ENCODE measurements around the gene IL12RB2. TPM values are rescaled to one million over a fixed set of nuclear protein-coding genes. Genes with fewer than 3 reads are reported as not detected.

The IL12RB2 gene
- total RNA-seq, 1 donor from 2014 or later, result 7.3 TPM

GRCh38 chr1:67308136-67308535 lies 463 bp downstream of the IL12RB2 start:
- DNase-seq (ENCODE audit: low spot score in 2 of 2) (no peak), FAIRE-seq (no peak)

DNA sequence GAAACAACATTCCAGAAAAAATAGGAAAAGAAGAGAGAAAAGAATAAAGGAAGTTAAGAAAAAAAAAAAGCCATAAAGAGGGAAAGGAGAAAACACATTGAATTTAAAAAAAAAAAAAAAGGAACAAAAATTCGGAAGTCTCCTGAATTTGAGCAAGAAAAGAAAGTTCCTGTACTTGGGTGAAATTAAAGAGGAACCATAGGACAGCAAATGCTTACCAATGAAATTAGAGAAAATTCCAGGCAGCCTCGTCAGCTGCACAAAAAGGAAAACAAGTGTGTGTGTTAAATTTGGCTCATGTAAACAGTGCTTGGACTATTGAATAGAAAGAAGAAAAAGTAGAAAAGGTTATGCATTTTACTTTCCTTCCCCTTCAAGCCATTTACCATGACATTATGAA lies 4.9 kb downstream of the IL12RB2 start:
- FAIRE-seq, result no peak
- no peak for DNase-seq (ENCODE audit: low spot score in 2 of 2)

DNA sequence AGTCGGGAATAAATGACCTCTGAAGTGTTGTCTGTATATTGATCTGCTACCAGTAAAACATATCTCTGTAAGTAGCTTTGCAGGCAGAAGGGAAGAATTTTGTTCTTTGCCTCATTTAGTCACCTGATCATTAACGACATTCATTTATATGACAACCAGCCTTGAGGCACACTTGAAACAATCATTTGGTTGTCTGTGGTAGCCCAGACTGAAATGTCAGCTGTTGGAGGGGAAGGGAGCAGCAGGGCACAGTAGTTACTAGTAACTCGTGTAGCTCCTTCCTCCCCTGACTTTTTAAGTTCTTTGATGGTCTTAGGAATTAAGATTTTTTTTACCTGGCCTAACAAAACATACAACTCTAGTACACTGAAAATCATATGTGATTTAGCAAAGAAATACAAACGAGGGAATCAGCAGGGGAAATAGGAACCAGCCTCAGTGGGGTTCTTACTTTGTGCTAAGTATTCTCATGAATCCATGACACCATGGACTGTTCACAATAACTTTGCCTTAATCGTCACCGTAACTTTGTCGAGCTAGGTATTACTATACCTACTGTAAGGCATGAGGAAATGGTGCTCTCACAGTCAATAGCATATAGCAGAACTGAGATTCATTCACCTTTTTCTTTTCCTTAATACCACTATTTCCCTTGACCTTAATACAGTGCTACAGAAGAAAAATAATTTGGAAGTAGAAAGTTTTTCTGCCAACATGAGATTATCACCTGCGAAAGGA lies 6.4 kb downstream of the IL12RB2 start:
- no peak for FAIRE-seq

DNA sequence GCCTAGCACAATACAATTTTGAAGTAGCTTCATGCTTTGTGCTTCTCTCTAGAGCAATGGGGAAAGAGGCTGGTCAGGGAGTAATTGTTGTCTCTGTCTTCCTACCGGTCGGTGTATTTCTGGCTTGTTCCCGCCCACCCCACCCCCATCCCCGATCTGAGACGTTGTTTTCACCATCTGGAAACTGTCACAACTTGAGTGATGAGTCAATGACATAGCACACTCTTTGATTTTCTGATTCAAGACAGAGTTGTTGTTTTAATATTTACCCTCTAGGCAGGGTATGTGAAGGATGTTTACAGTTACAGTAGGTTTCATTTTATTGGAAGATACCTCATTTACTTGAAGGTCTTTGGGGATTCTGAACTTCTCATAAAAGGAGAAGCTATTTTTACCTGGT lies 7.0 kb downstream of the IL12RB2 start:
- FAIRE-seq (no peak), DNase-seq (ENCODE audit: low spot score in 2 of 2) (no peak)

More for the DNA sequence above, 6.4 kb downstream of the IL12RB2 start:
- no peak for DNase-seq (ENCODE audit: low spot score in 2 of 2)

- FAIRE-seq (no peak), DNase-seq (ENCODE audit: low spot score in 2 of 2) (no peak)
Measured at GRCh38 chr1:67316180-67316902, 8.7 kb downstream of the IL12RB2 start.

GRCh38 chr1:67316918-67317317 lies 9.2 kb downstream of the IL12RB2 start:
- DNase-seq (ENCODE audit: low spot score in 2 of 2) (no peak), FAIRE-seq (no peak)

- DNase-seq (ENCODE audit: low spot score in 2 of 2) (no peak), FAIRE-seq (no peak)
Measured at GRCh38 chr1:67317803-67318202, 10.1 kb downstream of the IL12RB2 start.

GRCh38 chr1:67322442-67322841 lies 14.8 kb downstream of the IL12RB2 start:
- FAIRE-seq (no peak), DNase-seq (ENCODE audit: low spot score in 2 of 2) (no peak)

- DNase-seq (ENCODE audit: low spot score in 2 of 2) (no peak), FAIRE-seq (no peak)
Measured at GRCh38 chr1:67323087-67323486, 15.4 kb downstream of the IL12RB2 start.

- DNase-seq (ENCODE audit: low spot score in 2 of 2) (no peak), FAIRE-seq (no peak)
Measured at GRCh38 chr1:67324068-67324467, 16.4 kb downstream of the IL12RB2 start.

DNA sequence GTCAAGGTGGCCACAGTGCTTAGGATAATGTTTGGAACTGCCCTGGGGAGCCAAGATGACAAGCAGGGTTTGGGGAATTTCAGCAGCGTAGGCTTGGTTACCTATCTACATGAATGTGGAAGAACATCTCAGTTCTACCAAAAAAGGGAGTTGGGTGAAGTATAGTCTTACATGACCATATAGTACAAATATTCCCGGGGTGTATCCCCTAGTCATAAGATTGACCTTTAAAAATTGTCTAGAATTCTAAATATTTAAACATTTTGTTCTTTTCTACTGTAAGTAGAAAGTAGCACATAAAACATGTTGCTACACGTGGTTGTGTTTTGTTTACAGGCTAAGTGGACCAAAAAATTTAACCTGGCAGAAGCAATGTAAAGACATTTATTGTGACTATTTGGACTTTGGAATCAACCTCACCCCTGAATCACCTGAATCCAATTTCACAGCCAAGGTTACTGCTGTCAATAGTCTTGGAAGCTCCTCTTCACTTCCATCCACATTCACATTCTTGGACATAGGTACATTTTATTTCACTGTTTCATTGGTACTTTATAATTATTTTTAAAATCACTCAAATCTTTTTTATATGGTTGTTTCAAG lies 20.3 kb downstream of the IL12RB2 start:
- FAIRE-seq (no peak), DNase-seq (ENCODE audit: low spot score in 2 of 2) (no peak)

DNA sequence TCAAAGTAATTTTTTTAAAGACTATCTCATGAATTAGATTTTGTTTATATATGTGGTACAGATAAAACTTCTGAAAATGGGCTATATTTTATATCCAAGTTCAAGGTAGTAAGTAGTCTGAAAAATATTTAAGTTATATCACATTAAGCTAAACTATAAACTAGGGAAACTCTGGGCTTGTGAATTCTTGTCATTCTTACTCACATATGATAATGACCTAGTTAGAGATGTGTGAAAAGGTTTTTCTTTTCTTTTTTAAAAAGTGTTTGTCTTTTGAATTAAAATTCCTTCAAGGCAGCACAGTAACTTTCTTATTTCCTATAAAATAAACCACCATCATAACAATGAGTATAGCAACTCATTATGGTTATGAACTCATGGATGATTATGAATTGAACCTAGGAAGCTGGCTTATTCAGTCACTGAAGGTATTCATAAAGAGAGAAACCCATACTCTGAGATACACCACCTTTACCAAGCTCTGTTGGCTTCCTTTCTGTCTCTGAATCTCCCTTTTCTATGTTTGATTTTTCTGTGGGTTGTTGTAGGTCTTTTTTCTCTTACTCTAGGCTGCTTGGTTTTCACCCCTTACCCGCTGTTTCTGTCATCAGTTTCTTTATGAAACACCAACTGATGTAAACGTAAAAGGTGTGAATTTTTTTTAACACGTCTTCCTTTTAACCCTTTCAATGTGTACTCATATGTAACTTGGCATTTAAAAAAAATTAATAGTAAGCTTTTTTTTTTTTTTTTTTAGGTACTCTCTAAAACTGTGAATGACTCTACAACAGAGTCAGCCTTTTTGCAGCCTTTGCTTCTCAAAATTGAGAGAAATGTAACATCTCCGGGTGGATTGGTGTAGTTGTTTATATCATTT lies 25.2 kb downstream of the IL12RB2 start:
- no peak for DNase-seq (ENCODE audit: low spot score in 2 of 2)
- FAIRE-seq, result no peak

GRCh38 chr1:67333603-67334002 lies 25.9 kb downstream of the IL12RB2 start:
- FAIRE-seq (no peak), DNase-seq (ENCODE audit: low spot score in 2 of 2) (no peak)

DNA sequence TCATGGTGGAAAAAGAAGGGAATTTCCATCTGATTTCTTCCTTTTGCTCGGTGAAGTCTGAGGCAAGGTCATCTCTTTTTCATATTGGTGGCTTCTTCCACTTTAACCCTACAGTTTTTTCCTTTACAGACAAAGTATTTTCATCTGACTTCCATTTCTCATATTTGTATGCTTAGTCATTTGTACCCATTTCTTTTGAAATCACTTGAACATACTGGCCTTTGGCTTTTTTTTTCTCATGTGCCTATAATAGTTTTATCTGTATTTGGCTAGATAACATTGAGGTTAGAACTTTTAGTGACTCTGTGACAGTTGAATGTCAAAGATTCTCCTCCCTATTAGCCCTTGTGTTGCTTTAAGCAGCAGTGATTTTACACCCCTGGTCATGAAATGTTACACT lies 27.7 kb downstream of the IL12RB2 start:
- DNase-seq (ENCODE audit: low spot score in 2 of 2) (no peak), FAIRE-seq (no peak)

GRCh38 chr1:67336157-67336556 lies 28.5 kb downstream of the IL12RB2 start:
- DNase-seq (ENCODE audit: low spot score in 2 of 2), result no peak
- FAIRE-seq, result no peak

DNA sequence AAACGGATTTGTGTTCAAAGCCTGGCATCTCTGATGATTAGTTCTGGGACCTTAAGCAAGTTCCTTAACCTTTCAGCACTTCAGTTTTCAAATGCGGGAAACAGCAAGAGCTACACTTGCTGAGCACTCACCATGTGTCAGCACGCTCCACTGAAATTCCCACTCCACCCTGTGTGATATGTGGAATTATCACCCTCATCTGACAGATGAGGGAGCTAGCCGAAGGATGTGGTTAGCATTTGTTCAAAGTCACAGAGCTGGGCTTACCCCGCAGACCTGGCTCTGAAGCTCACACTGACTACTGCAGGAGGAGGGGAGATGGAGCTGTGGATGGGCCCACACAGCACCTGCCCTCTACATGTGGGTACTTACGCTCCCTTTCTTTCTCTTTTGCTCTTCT lies 29.1 kb downstream of the IL12RB2 start:
- DNase-seq (ENCODE audit: low spot score in 2 of 2), result no peak
- no peak for FAIRE-seq

GRCh38 chr1:67338642-67339041 lies 31.0 kb downstream of the IL12RB2 start:
- DNase-seq (ENCODE audit: low spot score in 2 of 2) (no peak), FAIRE-seq (no peak)

DNA sequence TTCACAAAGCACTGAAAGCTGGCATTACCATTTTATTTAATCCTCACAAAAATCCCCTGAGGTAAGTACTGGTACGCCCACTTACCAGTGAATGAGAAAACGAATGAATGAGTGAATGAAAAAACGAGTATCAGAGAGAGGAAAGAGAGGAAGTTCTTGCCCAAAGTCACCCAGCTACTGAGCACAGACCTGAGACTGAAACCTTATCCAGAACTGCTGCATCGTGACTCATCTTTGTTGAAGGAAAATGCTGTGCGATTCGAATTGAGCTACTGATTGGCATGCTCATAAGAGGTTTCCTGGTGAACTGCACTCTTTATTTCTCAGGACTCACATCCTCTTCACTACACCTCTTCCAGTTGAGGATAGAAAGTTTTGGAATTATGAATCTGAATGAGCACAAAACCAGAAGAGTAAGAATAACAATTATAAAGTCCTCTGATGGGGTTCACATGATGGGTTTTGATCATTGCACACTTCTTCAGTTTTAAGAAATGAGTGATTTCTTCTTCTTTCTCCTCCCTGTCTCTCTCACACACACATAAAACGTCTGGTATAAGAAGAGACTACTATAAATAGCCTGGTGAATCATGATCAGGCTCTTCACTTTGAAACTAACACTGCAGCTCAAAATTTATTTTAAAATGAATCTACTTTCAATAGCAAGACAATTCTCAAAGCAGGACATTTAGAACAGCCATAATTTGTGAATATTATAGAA lies 32.1 kb downstream of the IL12RB2 start:
- DNase-seq (ENCODE audit: low spot score in 2 of 2) (no peak), FAIRE-seq (no peak)

- no peak for DNase-seq (ENCODE audit: low spot score in 2 of 2)
- FAIRE-seq, result no peak
Measured at GRCh38 chr1:67342076-67342890, 34.6 kb downstream of the IL12RB2 start.
